Activated CD8-positive, alpha-beta T cell treated with anti-CD3 and anti-CD28 coated beads for 36 hours (primary cell): ENCODE data around the gene LRP1. TPM values are rescaled to one million over a fixed set of nuclear protein-coding genes. Genes with fewer than 3 reads are reported as not detected.
A peak's percentile ranks its signal among the peaks of the same experiment; 100 is the strongest.

Experiments
- ATAC-seq: fragments of 200-7000 bp; cut with Tn5 transposase; one replicate; pipeline ENCODE4 v1.10.0; 2021; ENCODE audit warnings: mild to moderate bottlenecking, moderate library complexity
- CTCF ChIA-PET: fragments of 350-600 bp; sonication (Branson Sonifier 250); formaldehyde crosslinking; loops from one replicate; lab custom pipeline; 2021; ENCODE audit warnings: antibody characterized with exemption; lab: Charles Lee
- POLR2A ChIA-PET: fragments of 350-600 bp; sonication (Branson Sonifier 250); formaldehyde crosslinking; loops from one replicate; lab custom pipeline; 2021; ENCODE audit warnings: antibody characterized with exemption; lab: Charles Lee
- DNase-seq: peaks from one replicate; pipeline ENCODE4 v3.0.0-alpha.2; 2020
- H3K27ac Mint-ChIP-seq: one replicate; pipeline ENCODE4 v1.8.0; 2021; ENCODE audit warnings: mild to moderate bottlenecking, mixed read lengths
- H3K27me3 Mint-ChIP-seq: one replicate; pipeline ENCODE4 v1.8.0; 2021; ENCODE audit warnings: mixed read lengths
- H3K36me3 Mint-ChIP-seq: one replicate; pipeline ENCODE4 v1.8.0; 2021; ENCODE audit warnings: low read depth, mixed read lengths
- H3K4me1 Mint-ChIP-seq: one replicate; pipeline ENCODE4 v1.8.0; 2021; ENCODE audit warnings: low read depth, mixed read lengths
- H3K4me3 Mint-ChIP-seq: one replicate; pipeline ENCODE4 v1.8.0; 2021; ENCODE audit warnings: mild to moderate bottlenecking, moderate library complexity, mixed read lengths
- H3K9me3 Mint-ChIP-seq: one replicate; pipeline ENCODE4 v1.8.0; 2021; ENCODE audit warnings: mixed read lengths
- intact Hi-C: fragments of 100-400 bp; cut with micrococcal nuclease; formaldehyde crosslinking; loops from one replicate; pipeline ENCODE4 v1.10.0; 2022
- total RNA-seq, 2 experiments: library from RNA; stranded (reverse); gene quantifications; one replicate each; pipeline ENCODE4 v1.2.3, GENCODE V29; 2021
- TF ChIP-seq, protein P1 (sequence below): fragments of 200-600 bp; IDR thresholded peaks from one replicate; pipeline ENCODE4 v1.8.0; 2022; ENCODE audit warnings: antibody characterized with exemption, mild to moderate bottlenecking

The LRP1 gene
- total RNA-seq, 2 experiments from 2014 or later, result 1.5 to 1.9 TPM

DNA sequence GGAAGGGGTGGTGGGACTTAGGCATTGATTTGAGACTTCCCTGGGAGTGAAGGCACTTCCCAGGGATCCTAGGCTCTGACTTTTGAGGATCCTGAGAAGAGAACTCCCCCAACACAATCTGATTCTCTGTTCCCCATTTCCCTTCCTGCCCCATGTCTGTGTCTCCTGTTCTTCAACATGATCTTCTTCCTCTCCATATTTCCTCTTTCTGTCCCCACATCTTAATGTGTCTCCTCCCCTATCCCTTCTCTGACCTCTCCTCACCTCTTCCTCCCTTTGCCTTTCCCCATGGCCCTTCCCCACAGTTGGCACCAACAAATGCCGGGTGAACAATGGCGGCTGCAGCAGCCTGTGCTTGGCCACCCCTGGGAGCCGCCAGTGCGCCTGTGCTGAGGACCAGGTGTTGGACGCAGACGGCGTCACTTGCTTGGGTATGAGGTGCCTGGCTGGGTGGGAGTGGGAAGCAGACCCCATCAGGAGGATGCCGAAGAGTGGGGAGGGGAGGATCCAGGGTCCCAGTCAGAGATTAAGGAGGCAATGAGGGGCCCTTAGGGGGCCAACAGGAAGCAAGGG lies 34.4 kb downstream of the LRP1 start:
- Mint-ChIP-seq H3K36me3 (no peaks in the 10 kb centered on the region), H3K9me3 (no peaks in the 10 kb centered on the region), H3K4me3 (no peak overlapping the region), H3K27me3 (no peaks in the 10 kb centered on the region), H3K27ac (no peak overlapping the region), H3K4me1 (peaks cover 12% of the 10 kb centered on the region)
- ATAC-seq (no peak), DNase-seq (no peak)
- intact Hi-C loops, result no loop called here
- ChIA-PET CTCF (interaction anchor here (1.0 to 1.4 kb wide), 3 partner anchors 13 to 51 kb away, joined by 3 to 4 read pairs (median 3); no protein-coding TSS in a partner anchor), POLR2A (no interaction called here)
- TF ChIP-seq, protein P1, sequence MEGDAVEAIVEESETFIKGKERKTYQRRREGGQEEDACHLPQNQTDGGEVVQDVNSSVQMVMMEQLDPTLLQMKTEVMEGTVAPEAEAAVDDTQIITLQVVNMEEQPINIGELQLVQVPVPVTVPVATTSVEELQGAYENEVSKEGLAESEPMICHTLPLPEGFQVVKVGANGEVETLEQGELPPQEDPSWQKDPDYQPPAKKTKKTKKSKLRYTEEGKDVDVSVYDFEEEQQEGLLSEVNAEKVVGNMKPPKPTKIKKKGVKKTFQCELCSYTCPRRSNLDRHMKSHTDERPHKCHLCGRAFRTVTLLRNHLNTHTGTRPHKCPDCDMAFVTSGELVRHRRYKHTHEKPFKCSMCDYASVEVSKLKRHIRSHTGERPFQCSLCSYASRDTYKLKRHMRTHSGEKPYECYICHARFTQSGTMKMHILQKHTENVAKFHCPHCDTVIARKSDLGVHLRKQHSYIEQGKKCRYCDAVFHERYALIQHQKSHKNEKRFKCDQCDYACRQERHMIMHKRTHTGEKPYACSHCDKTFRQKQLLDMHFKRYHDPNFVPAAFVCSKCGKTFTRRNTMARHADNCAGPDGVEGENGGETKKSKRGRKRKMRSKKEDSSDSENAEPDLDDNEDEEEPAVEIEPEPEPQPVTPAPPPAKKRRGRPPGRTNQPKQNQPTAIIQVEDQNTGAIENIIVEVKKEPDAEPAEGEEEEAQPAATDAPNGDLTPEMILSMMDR, result no peak

DNA sequence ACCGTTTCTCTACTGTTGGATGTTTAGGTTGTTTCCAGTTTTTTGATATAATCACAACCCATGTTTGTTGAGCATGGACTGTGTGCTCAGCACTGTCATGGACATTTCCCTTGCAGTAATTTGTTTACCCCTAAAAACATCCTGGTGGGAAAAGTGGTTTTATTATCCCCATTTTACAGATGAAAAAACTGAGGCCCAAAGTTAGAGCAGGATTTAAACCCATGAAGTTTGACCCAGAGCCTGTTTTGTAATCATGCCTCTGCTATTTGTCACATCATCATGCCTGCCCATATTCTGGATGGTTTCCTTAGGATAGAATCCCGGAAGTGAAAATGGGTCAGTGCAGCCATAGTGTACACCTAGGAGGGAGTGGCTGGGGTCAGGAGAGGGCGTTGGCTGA lies 36.2 kb downstream of the LRP1 start:
- H3K27me3 Mint-ChIP-seq, result no peaks in the 10 kb centered on the region
- CTCF ChIA-PET, result no interaction called here
- H3K4me3 Mint-ChIP-seq, result no peak overlapping the region
- H3K36me3 Mint-ChIP-seq, result no peaks in the 10 kb centered on the region
- intact Hi-C loops, result no loop called here
- no peak for DNase-seq
- no peak for ATAC-seq
- peaks cover 9% of the 10 kb centered on the region for H3K4me1 Mint-ChIP-seq
- no peaks in the 10 kb centered on the region for H3K9me3 Mint-ChIP-seq
- TF ChIP-seq, protein P1, result no peak
- POLR2A ChIA-PET, result no interaction called here
- no peak overlapping the region for H3K27ac Mint-ChIP-seq

DNA sequence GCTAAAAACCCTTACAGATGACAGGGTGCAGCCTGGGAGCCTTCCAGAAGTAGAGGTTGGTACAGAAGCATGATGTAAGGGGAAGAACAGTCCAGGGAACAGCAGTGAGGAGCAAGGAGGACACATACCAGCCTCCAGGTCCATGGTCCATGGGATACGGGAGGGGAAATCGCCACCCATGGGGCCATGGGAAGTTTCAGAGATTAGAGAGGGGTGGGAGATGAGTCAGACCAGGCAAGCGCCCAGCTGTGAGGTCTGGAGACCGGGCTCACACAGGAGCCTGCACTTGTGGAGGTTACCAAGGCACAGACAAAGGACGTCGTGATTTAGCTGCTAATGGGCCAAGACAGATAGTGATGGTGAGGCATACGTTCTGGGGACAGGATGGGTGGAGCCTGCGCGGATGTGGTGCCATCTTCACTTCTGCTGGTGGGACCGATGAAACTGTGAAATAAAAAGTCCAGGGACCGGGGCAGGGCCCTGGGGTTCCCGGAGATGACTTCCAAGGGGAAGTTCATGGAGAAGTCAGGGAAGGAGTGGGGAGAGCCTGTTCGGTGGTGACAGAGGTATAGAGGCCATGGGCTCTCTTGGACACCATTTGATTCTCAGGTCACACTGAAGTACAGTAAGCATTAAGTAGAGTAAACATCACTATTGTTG lies 36.8 kb downstream of the LRP1 start:
- H3K36me3 Mint-ChIP-seq, result no peaks in the 10 kb centered on the region
- no peak for ATAC-seq
- TF ChIP-seq, protein P1, result no peak

DNA sequence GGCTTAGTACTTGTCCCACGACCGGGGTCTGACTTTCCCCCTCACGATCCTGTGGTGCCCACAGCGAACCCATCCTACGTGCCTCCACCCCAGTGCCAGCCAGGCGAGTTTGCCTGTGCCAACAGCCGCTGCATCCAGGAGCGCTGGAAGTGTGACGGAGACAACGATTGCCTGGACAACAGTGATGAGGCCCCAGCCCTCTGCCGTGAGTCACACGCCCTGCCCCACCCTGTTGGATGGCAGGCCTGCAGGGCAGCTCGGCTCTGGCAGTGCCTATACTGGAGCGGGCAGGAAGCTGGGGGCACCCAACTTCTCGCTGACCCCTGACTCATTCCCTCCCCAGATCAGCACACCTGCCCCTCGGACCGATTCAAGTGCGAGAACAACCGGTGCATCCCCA lies 37.5 kb downstream of the LRP1 start:
- Mint-ChIP-seq H3K36me3 (no peaks in the 10 kb centered on the region), H3K4me3 (no peak overlapping the region), H3K4me1 (peaks cover 9% of the 10 kb centered on the region), H3K9me3 (no peaks in the 10 kb centered on the region), H3K27me3 (no peaks in the 10 kb centered on the region), H3K27ac (no peak overlapping the region)
- ChIA-PET CTCF (no interaction called here), POLR2A (no interaction called here)
- DNase-seq, result no peak
- TF ChIP-seq, protein P1, result no peak
- ATAC-seq, result no peak
- intact Hi-C loops, result no loop called here

More for the DNA sequence above, 36.8 kb downstream of the LRP1 start:
- ChIA-PET POLR2A (no interaction called here), CTCF (no interaction called here)
- no peak for DNase-seq
- H3K27ac Mint-ChIP-seq, result no peak overlapping the region
- H3K4me3 Mint-ChIP-seq, result no peak overlapping the region
- H3K4me1 Mint-ChIP-seq, result peaks cover 9% of the 10 kb centered on the region
- intact Hi-C loops, result no loop called here
- no peaks in the 10 kb centered on the region for H3K27me3 Mint-ChIP-seq
- H3K9me3 Mint-ChIP-seq, result no peaks in the 10 kb centered on the region

DNA sequence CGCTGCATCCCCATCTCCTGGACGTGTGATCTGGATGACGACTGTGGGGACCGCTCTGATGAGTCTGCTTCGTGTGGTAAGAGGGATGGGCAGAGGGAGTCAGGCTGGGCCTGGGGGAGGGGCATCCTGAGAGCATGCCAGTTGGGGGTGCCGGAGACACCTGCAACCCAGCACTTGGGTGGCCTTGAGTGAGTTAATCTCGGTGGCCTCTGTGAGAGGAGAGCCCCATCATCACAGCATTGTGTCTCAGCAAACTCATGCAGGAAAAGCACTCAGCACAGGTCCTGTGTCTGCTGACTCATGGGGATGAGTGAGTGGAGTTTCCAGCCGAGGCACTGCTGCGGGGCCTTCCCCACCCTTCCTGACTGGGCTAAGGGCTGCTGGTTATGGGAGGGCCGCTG lies 38.7 kb downstream of the LRP1 start:
- no peak overlapping the region for H3K27ac Mint-ChIP-seq
- ChIA-PET CTCF (interaction anchor here (1.1 to 3.3 kb wide), 2 partner anchors 13 to 76 kb away, joined by 3 to 9 read pairs; no protein-coding TSS in a partner anchor), POLR2A (interaction anchor here (0.6 kb wide), 1 partner anchor 171 kb away, joined by 4 read pairs; no protein-coding TSS in a partner anchor)
- TF ChIP-seq, protein P1, result no peak
- peaks cover 9% of the 10 kb centered on the region for H3K4me1 Mint-ChIP-seq
- DNase-seq (peak; percentile 60), ATAC-seq (peak; percentile 94)
- no peaks in the 10 kb centered on the region for H3K36me3 Mint-ChIP-seq
- intact Hi-C loops, result no loop called here
- no peaks in the 10 kb centered on the region for H3K9me3 Mint-ChIP-seq
- no peaks in the 10 kb centered on the region for H3K27me3 Mint-ChIP-seq
- H3K4me3 Mint-ChIP-seq, result no peak overlapping the region
